Keratinocyte (primary cell): ENCODE data around the gene KLHL29. TPM values are rescaled to one million over a fixed set of nuclear protein-coding genes. Genes with fewer than 3 reads are reported as not detected.

Experiments
- DNase-seq: peaks from one replicate; pipeline ENCODE4 v3.0.0-alpha.2; 2011; ENCODE audit warnings: low read depth, missing footprints, low spot score
- FAIRE-seq: peaks from 2 replicates; lab custom pipeline; 2011; peaks lifted over from hg19 to GRCh38; lab: Jason Lieb, UNC
- H2AFZ ChIP-seq: 2 replicates; pipeline ENCODE4 v1.6.0; 2012; ENCODE audit warnings: low read length, control low read depth, inconsistent platforms; ENCODE audit not compliant: control insufficient read depth
- H3K27ac ChIP-seq: 2 replicates; pipeline ENCODE4 v1.5.1; 2011; ENCODE audit warnings: low read length; ENCODE audit not compliant: control insufficient read depth, insufficient read depth
- H3K27me3 ChIP-seq: 3 replicates; pipeline ENCODE4 v1.6.0; 2011; ENCODE audit warnings: low read length; ENCODE audit not compliant: control insufficient read depth, insufficient read depth; ENCODE audit errors: extremely low read depth
- H3K36me3 ChIP-seq, 2 experiments: 2 replicates in 1 of 2; 3 replicates in 1 of 2; pipeline ENCODE4 v1.5.1; 2011; ENCODE audit warnings: low read length in 2 of 2, mild to moderate bottlenecking in 1 of 2; ENCODE audit not compliant: control insufficient read depth in 2 of 2, insufficient read depth in 2 of 2; ENCODE audit errors: extremely low read depth in 1 of 2
- H3K4me1 ChIP-seq: 3 replicates; pipeline ENCODE4 v1.5.1; 2011; ENCODE audit warnings: low read length; ENCODE audit not compliant: control insufficient read depth, insufficient read depth; ENCODE audit errors: extremely low read depth
- H3K4me2 ChIP-seq: 3 replicates; pipeline ENCODE4 v1.6.0; 2011; ENCODE audit warnings: low read depth, low read length; ENCODE audit not compliant: control insufficient read depth, insufficient read depth; ENCODE audit errors: extremely low read depth
- H3K4me3 ChIP-seq, 3 experiments: fragments of 200-600 bp in 1 of 3; sonication (generic) in 1 of 3; 2 replicates in 2 of 3; 3 replicates in 1 of 3; pipeline ENCODE4 v1.5.1; 2011 to 2016; ENCODE audit warnings: low read length in 3 of 3, mild to moderate bottlenecking in 3 of 3, control low read depth in 2 of 3, inconsistent platforms in 1 of 3, low read depth in 1 of 3, mixed read lengths in 1 of 3, mixed run types in 1 of 3, moderate library complexity in 1 of 3; ENCODE audit not compliant: control insufficient read depth in 2 of 3, insufficient read depth in 2 of 3; ENCODE audit errors: extremely low read depth in 1 of 3
- H3K79me2 ChIP-seq: 2 replicates; pipeline ENCODE4 v1.6.0; 2012; ENCODE audit warnings: low read length; ENCODE audit not compliant: control insufficient read depth, insufficient read depth
- H3K9ac ChIP-seq: 3 replicates; pipeline ENCODE4 v1.6.0; 2011; ENCODE audit warnings: low read length; ENCODE audit not compliant: control insufficient read depth, insufficient read depth; ENCODE audit errors: extremely low read depth
- H3K9me1 ChIP-seq: 3 replicates; pipeline ENCODE4 v1.6.0; 2011; ENCODE audit warnings: low read length; ENCODE audit not compliant: control insufficient read depth, insufficient read depth; ENCODE audit errors: extremely low read depth
- H3K9me3 ChIP-seq: 2 replicates; pipeline ENCODE4 v1.5.1; 2012; ENCODE audit warnings: low read depth, low read length; ENCODE audit not compliant: control insufficient read depth
- H4K20me1 ChIP-seq: 3 replicates; pipeline ENCODE4 v1.6.0; 2011; ENCODE audit warnings: low read length; ENCODE audit not compliant: control insufficient read depth, insufficient read depth; ENCODE audit errors: extremely low read depth
- CTCF ChIP-seq, 3 experiments: IDR thresholded peaks in 1 of 3; conservative IDR thresholded peaks in 1 of 3; optimal IDR thresholded peaks in 1 of 3; 2 replicates in 2 of 3; 3 replicates in 1 of 3; pipeline versions ENCODE3 to v1.5.1; 2011; ENCODE audit warnings: low read length in 3 of 3, mild to moderate bottlenecking in 3 of 3, moderate library complexity in 2 of 3, control low read depth in 1 of 3, inconsistent platforms in 1 of 3; ENCODE audit not compliant: insufficient read depth in 2 of 3; ENCODE audit errors: extremely low read depth in 1 of 3
- EZH2 ChIP-seq: IDR thresholded peaks from one replicate; pipeline ENCODE4 v1.6.1; 2012; ENCODE audit warnings: inconsistent platforms, mild to moderate bottlenecking, low read length, moderate library complexity
- dilution Hi-C: fragments of 300-500 bp; cut with MboI; formaldehyde crosslinking; loops from one replicate; pipeline ENCODE4 v1.7.0; 2020; ENCODE audit warnings: low sequenced_read_pairs; ENCODE audit not compliant: extremely low pct_ligation_motif_present
- polyA plus RNA-seq, 5 experiments: library from polyadenylated mRNA; depleted of rRNA in 3 of 5; stranded (reverse) in 3 of 5; stranded (forward) in 1 of 5; unstranded in 1 of 5; fragments of >200 nt; gene quantifications; 1 replicate in 1 of 5; 2 replicates in 3 of 5; 3 replicates in 1 of 5; pipeline versions ENCODE4 v1.2.1 to v1.2.3, GENCODE V29; 2011 to 2012; ENCODE audit warnings: missing spikeins in 2 of 5, low read depth in 1 of 5, low replicate concordance in 1 of 5

The KLHL29 gene
- polyA plus RNA-seq, 1 donor (not counting 4 experiments of a cell fraction or from before 2014, with no cell fraction given), result 4.7 TPM

- no peak for FAIRE-seq
- Histone ChIP-seq H3K9ac (no peak overlapping the region), H3K27me3 (no peaks in the 10 kb centered on the region), H3K79me2 (peaks cover 23% of the 10 kb centered on the region), H3K9me1 (peaks cover 4% of the 10 kb centered on the region), H3K4me2 (no peak overlapping the region), H3K9me3 (no peaks in the 10 kb centered on the region), H2AFZ (no peak overlapping the region), H3K36me3 (no peaks in the 10 kb centered on the region), H4K20me1 (peaks cover 8% of the 10 kb centered on the region), H3K4me1 (peaks cover 25% of the 10 kb centered on the region), H3K4me3 (no peak overlapping the region), H3K27ac (no peak overlapping the region)
- TF ChIP-seq CTCF (optimal IDR thresholded peaks at IDR 0.05 in 1 of 3, IDR thresholded peaks at IDR 0.05 in 1 of 3, conservative IDR thresholded peaks at IDR 0.05 in 1 of 3; ENCODE audit: extremely low read depth in 1 of 3, insufficient read depth in 2 of 3, low read length in 3 of 3), result no peak
- no peak for TF ChIP-seq EZH2
- dilution Hi-C loops, result no loop called here
- no peak for DNase-seq
These were observed 8.7 kb downstream of the KLHL29 start for GRCh38 chr2:23393722-23394121.

GRCh38 chr2:23394700-23395099 lies 9.7 kb downstream of the KLHL29 start:
- no peak for FAIRE-seq

More at GRCh38 chr2:23394700-23395099, 9.7 kb downstream of the KLHL29 start:
- Histone ChIP-seq H3K27me3 (no peaks in the 10 kb centered on the region), H3K9me3 (no peaks in the 10 kb centered on the region), H3K36me3 (no peaks in the 10 kb centered on the region), H4K20me1 (peaks cover 8% of the 10 kb centered on the region), H3K4me2 (no peak overlapping the region), H2AFZ (no peak overlapping the region), H3K9ac (no peak overlapping the region), H3K4me3 (no peak overlapping the region), H3K79me2 (peaks cover 24% of the 10 kb centered on the region), H3K27ac (no peak overlapping the region), H3K9me1 (peaks cover 2% of the 10 kb centered on the region), H3K4me1 (peaks cover 15% of the 10 kb centered on the region)
- no peak for TF ChIP-seq CTCF (optimal IDR thresholded peaks at IDR 0.05 in 1 of 3, IDR thresholded peaks at IDR 0.05 in 1 of 3, conservative IDR thresholded peaks at IDR 0.05 in 1 of 3; ENCODE audit: extremely low read depth in 1 of 3, insufficient read depth in 2 of 3, low read length in 3 of 3)
- no peak for TF ChIP-seq EZH2
- DNase-seq, result no peak
- dilution Hi-C loops, result no loop called here
